Measurements from ENCODE around the gene RFK. TPM values are rescaled to one million over a fixed set of nuclear protein-coding genes. Genes with fewer than 3 reads are reported as not detected.

Gene RFK
- total RNA-seq, 1 experiment from 2014 or later = 35.3 TPM

DNA sequence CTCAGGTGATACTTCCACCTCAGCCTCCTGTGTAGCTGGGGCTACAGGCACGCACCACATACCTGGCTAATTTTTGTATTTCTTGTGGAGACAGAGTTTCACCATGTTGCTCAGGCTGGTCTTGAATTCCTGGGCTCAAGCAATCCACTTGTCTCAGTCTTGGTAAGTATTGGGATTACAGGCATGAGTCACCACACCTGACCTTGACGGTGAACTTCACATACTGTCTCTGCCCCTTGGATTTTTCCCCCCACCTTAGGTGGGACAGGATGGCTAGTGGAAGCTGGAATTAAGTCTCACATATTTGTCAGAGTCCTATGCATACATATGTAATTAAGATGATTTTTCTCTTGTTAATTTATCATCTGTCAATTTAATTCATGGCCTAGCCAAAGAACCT is 20.9 kb upstream of the RFK start:
- in situ Hi-C loops (cut with HindIII; ENCODE audit: low pct_unique_long_range_greater_than_20kb, low sequenced_read_pairs) = no loop called here
- no peak for DNase-seq (ENCODE audit: low read depth)

DNA sequence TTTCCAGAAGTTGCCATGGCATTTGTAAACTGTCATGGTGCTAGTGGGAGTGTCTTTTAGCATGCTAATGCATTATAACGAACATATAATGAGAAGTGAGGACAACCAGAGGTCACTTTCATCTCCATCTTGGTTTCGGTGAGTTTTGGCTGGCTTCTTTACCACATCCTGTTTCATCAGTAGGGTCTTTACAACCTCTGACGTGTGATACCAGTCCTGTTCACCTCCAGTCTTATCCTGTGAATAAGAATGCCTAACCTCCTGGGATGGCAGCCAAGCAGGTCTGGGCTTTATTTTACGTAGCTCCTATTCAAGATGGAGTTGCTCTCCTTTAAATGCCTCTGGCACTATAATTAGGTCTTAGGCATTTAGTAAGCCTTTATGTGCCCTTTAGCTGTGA is 20.4 kb upstream of the RFK start:
- DNase-seq (ENCODE audit: low read depth) = no peak
- in situ Hi-C loops (cut with HindIII; ENCODE audit: low pct_unique_long_range_greater_than_20kb, low sequenced_read_pairs) = no loop called here

DNA sequence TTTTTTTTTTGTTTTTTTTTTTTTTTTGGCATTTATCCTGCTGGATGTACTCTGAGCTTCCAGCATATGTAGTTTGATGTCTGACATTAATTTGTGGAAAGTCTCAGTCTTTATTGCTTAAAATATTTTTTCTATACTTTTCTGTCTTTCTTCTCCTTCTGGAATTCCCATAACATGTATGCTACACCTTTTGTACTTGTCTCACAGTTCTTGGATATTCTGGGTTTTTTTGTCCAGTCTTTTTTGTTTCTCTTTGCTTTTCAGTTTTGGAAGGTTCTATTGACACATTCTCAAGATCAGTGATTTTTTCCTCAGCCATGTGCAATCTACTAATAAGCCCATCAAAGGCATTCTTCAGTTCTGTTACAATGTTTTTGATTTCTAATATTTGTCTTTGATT is 19.4 kb upstream of the RFK start:
- DNase-seq (ENCODE audit: low read depth) = no peak
- in situ Hi-C loops (cut with HindIII; ENCODE audit: low pct_unique_long_range_greater_than_20kb, low sequenced_read_pairs) = no loop called here

DNA sequence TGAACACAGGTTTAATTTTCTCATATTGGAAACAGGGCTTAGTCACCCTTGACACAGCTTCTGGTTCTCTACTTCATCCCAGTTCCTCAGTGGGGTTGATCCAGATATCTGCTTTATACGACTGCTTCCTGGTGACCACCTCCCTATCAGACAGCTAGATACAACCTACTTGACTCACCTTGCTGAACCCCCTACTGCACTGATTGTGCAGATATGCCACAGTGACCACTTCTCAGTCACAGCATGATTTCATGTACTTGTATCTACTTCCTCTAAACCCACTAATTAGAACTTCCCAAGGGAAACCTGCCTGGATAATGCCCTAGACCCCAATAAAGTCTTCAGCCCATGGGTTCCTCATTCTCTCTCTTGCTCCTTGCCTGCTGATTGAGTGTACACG is 18.4 kb upstream of the RFK start:
- DNase-seq (ENCODE audit: low read depth) = no peak
- in situ Hi-C loops (cut with HindIII; ENCODE audit: low pct_unique_long_range_greater_than_20kb, low sequenced_read_pairs) = no loop called here

DNA sequence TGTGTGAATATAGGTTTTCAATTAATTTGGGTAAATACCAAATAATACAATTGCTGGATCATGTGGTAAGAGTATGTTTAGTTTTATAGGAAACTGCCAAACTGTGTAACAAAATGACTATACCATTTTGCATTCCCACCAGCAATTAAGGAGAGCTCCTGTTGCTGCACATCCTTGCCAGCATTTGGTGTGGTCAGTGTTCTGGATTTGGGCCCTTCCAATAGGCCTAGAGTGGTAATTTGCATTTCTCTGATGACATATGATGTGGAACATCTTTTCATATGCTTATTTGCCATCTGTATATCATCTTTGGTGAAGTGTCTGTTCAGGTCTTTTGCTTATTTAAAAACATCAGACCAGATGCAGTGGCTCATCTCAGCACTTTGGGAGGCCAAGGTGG is 11.6 kb upstream of the RFK start:
- no peak for DNase-seq (ENCODE audit: low read depth)
- in situ Hi-C loops (cut with HindIII; ENCODE audit: low pct_unique_long_range_greater_than_20kb, low sequenced_read_pairs) = no loop called here

DNA sequence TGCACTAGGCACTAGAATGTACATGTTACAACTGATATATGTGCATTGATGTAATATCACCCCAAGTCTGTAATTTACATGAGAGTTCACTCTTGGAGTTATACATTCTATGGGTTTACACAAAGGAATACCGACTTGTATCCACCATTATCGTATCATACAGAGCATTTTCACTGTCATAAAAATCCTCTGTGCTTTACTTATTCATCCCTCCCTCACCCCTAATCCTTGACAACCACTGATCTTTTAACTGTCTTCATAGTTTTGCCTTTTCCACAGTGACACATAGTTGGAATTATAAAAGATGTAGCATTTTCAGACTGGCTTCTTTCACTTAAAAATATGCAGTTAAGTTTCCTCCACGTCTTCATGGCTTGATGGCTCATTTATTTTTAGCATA is 11.1 kb upstream of the RFK start:
- in situ Hi-C loops (cut with HindIII; ENCODE audit: low pct_unique_long_range_greater_than_20kb, low sequenced_read_pairs) = no loop called here
- DNase-seq (ENCODE audit: low read depth) = no peak

DNA sequence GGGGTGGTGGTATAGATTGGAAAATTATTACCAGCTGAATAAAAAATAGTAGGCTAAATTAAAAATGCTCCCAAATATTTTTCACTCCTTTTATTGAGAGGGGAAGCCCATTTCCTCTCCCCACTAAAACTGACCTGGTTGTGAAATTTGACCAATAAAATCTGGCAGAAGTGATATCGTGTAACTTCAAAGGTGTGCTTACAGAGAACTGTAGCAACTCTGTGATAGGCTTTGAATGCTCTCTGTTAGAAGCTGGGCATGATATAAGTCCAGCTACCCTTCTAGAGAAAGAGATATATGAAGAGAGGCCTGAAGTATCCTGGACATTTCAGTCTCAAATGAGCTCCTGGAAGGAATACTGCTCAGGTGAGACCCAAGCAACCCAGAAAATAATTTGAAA is 10.2 kb upstream of the RFK start:
- in situ Hi-C loops (cut with HindIII; ENCODE audit: low pct_unique_long_range_greater_than_20kb, low sequenced_read_pairs) = no loop called here
- DNase-seq (ENCODE audit: low read depth) = no peak

DNA sequence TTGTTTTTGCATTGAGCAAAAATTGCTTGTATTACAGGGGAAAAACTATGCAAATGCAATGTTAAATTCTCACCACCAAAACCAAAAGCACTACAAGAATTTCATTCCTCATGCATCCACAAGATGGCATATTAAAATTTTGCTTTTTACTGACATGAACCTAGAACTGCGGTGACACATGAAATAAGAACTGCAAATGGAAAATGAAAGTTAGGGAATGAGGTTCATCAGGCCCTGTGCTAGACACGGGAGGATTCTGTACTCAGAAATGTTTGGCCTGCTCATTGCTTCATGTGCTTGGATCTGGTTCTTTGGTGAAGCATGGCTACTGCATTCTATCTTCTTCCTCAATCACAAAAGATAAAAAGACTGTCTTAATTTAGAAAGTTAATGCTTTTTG is 9.1 kb upstream of the RFK start:
- DNase-seq (ENCODE audit: low read depth) = peak; percentile 49
- in situ Hi-C loops (cut with HindIII; ENCODE audit: low pct_unique_long_range_greater_than_20kb, low sequenced_read_pairs) = no loop called here

DNA sequence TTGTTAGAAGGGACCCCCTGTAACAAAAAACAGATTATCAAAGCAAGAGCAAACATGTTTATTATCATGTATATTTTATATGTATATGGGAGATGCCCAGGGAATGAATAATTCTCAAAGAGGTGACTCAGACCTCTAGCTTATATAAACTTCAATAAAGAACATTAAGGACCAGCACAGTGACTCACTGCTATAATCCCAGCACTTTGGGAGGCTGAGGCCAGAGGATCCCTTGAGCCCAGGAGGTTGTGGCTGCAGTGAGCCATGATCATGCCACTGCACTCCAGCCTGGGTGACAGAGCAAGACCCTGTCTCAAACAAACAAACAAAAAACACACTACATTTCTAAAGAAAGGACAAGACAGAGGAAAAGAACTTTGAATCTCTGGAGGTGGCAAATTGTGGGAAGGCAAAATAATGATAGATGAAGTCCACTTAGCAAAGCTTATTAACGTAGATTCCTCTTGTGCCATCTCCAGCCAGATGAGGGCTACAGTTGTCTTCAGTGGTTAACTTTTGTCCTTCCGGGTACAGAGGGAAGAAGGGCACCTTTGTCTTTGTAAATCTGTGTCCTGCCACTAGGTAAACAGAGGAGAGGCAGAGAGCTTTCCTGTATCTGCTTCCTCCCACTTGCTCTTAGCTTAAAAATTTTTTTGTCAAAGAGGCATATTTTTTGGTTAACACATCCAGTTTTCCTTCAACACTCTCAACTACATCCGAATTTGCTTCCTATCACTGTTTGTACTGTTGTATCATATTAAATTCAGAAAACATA is 7.5 kb upstream of the RFK start:
- in situ Hi-C loops (cut with HindIII; ENCODE audit: low pct_unique_long_range_greater_than_20kb, low sequenced_read_pairs) = no loop called here
- no peak for DNase-seq (ENCODE audit: low read depth)

DNA sequence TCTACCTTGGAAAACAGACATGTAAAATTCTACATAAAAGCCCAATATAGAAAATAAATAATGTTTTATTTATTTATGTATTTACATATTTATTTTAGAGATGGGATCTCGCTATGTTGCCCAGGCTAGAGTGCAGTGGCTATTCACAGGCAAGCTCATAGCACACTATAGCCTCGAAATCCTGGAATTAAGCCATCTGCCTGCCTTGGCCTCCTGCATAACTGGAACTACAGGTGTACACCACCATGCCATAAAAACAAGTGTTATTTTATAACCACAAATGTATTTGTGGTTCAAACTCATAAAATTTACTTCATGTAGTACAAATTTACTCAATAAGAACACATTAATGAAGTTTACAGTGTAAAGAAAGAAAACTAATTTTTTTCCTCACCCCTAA is 7.0 kb upstream of the RFK start:
- no peak for DNase-seq (ENCODE audit: low read depth)
- in situ Hi-C loops (cut with HindIII; ENCODE audit: low pct_unique_long_range_greater_than_20kb, low sequenced_read_pairs) = no loop called here

DNA sequence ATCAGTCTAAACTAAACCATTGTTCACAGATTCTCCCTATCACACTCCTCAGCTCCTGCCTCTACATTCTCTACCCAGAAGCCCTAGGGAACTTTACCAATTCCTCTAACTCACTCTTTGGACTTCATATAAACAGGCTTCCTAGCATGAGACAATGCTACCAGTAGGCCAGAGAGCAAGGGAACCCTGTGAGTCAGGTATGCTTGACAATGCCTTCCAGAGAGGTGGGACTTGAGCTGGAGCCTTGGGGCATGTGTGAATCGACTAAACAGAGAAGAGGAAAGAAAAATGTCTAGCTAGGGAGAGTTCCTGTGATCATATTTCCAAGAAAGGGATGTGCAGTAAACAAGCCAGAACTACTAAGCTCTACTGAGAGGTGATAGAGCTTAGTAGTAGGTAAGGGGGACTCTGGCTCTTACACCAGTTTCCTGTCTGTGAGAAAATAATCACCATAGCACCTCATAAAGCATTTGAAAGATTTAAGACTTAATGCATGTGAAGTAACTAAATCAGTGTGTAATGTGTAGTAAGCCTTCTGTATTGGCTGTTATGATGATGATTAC is 6.4 kb upstream of the RFK start:
- peak; percentile 15 for DNase-seq (ENCODE audit: low read depth)
- in situ Hi-C loops (cut with HindIII; ENCODE audit: low pct_unique_long_range_greater_than_20kb, low sequenced_read_pairs) = no loop called here

DNA sequence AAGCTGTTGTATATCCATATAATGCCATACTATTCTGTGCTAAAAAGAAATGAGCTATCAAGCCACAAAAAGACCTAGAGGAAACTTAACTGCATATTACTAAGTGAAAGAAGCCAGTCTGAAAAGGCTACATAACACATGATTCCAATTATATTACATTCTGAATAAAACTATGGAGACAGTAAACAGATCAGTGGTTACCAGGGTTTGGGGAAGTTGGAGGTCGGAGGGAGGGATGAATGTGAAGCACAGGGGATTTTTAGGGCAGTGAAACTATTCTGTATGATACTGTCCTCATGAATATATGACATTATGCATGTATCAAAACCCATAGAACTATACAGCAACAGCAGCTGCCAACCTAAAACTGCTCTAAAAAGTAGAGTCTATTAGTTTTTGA is 5.6 kb upstream of the RFK start:
- DNase-seq (ENCODE audit: low read depth) = no peak
- in situ Hi-C loops (cut with HindIII; ENCODE audit: low pct_unique_long_range_greater_than_20kb, low sequenced_read_pairs) = no loop called here

DNA sequence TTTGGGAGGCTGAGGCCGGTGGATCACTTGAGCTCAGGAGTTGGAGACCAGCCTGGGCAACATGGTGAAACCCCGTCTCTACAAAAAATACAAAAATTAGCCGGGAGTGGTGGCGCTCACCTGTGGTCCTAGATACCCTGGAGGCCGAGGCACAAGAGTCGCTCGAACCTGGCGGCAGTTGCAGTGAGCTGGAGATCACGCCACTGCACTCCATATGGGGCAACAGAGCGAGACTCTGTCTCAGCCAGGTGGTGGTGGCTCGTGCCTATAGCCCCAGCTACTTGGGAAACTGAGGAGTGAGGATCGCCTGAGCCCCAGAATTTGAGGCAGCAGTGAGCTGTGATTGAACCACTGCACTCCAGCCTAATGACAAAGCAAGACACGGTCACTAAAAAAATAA is 2.4 kb upstream of the RFK start:
- no peak for DNase-seq (ENCODE audit: low read depth)
- in situ Hi-C loops (cut with HindIII; ENCODE audit: low pct_unique_long_range_greater_than_20kb, low sequenced_read_pairs) = no loop called here

DNA sequence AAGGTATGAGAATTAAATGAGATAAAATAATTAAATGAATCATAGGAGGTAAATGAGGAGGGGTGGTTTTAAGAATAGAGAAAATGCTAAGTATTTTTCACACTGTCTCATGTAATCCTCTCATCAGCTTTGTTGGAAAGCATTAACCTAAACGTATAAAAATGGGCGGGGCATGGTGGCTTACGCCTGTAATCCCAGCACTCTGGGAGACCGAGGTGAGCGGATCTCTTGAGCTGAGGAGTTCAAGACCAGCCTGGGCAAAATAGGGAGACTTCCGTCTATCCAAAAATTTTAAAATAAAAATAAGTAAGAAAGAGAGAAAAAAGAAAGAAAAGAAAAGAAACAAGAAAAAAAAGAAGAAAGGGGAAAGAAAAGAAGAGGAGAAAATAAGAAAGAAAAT is 1.9 kb upstream of the RFK start:
- in situ Hi-C loops (cut with HindIII; ENCODE audit: low pct_unique_long_range_greater_than_20kb, low sequenced_read_pairs) = no loop called here

DNA sequence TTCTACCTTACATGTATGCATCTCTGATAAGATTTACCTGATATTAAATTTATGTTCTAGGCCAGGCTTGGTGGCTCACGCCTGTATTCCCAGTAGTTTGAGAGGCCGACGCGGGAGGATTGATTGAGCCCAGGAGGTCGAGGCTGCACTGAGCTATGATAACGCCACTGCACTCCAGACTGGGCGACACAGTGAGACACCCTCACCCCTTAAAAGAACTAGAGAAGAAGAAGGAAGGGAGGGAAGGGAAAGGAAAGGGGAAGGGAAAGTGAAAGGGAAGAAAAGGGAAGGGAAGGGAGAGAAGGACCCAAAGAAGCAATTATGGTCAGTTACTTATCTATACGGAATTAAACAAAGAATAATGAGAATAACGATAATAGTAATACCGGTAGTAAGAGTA is 1.2 kb upstream of the RFK start:
- no peak for DNase-seq (ENCODE audit: low read depth)
- in situ Hi-C loops (cut with HindIII; ENCODE audit: low pct_unique_long_range_greater_than_20kb, low sequenced_read_pairs) = no loop called here

More for the DNA sequence above, 1.9 kb upstream of the RFK start:
- no peak for DNase-seq (ENCODE audit: low read depth)

DNA sequence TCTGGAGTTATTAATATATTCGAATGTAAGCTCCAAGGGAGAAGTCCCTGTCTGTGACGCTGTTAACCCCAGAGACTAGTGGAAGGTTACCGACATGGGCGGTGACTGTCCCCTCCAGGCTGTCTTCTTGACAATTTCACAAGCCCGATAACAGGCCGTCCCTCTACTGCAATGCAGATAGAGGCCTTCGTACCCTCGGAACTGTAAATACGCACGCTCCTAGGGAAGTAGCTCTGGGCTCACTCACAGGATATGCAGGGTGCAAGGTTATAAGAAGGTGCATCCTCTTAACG is 680 bp upstream of the RFK start:
- no peak for DNase-seq (ENCODE audit: low read depth)
- in situ Hi-C loops (cut with HindIII; ENCODE audit: low pct_unique_long_range_greater_than_20kb, low sequenced_read_pairs) = no loop called here

DNA sequence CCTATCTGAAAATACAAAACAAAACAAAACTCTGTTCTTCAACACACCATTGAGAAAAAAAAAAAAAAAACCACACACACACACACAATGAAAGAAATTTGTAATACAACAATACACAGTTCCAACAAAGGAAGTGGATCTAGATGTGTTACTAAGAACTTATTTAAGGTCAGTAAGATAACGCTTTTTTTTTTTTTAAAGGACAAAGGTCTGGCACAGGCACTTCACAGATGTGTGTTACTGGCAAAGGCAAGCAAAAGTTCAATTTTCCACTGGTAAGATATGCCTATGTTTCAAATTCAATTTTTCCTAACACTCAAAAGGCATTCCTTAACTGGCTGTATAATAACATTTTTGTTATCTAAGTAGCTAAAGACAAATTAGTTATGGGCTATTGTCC is 3.6 kb downstream of the RFK start:
- in situ Hi-C loops (cut with HindIII; ENCODE audit: low pct_unique_long_range_greater_than_20kb, low sequenced_read_pairs) = no loop called here
- DNase-seq (ENCODE audit: low read depth) = no peak

DNA sequence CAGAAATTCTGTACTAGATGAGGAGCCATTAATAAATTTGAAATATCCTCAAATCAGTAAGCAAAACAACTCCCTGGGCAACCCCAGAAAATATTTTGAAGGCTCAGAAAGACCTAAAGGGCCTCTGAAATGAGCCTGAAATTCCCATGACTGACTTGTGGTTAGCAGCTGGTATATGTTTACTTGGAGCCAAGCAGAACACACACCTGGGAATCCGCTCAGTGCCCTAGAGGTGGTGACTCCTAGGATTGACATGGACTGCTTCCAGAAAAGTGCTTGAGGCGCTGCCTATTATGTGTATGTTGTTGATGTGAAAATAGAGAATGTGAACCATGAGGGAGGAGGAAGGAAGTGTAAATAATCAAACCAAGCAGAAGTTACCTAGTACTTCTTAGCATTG is 14.7 kb downstream of the RFK start:
- DNase-seq (ENCODE audit: low read depth) = peak; percentile 31
- in situ Hi-C loops (cut with HindIII; ENCODE audit: low pct_unique_long_range_greater_than_20kb, low sequenced_read_pairs) = no loop called here

DNA sequence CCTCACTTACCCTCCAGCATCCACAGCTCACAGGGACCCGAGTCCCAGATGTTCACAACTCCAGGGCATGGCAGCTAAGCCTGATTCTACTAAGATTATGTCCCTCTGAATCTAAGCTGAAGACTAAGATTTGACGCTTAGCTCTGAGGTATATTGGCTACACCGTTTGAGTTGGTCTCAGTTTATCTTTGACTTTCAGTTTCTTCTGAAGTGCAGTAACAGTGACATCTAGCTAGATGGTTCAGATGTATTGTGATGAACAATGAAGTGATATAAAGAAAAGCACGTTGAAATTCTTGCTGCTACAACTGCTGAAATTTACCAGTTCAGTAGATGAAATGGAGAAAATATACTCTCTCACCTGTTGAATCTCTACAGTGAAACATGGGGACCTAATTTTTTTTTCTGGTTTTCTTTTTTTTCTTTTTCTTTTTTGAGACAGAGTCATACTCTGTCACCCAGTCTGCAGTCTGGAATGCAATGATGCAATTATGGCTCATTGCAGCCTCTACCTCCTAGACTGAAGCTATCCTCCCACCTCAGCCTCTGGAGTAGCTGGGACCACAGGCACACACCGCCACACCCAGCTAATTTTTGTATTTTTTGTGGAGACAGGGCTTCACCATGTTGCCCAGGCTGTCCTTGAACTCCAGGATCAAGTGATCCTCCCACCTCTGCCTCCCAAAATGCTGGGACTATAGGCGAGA is 15.7 kb downstream of the RFK start:
- in situ Hi-C loops (cut with HindIII; ENCODE audit: low pct_unique_long_range_greater_than_20kb, low sequenced_read_pairs) = no loop called here
- DNase-seq (ENCODE audit: low read depth) = no peak

DNA sequence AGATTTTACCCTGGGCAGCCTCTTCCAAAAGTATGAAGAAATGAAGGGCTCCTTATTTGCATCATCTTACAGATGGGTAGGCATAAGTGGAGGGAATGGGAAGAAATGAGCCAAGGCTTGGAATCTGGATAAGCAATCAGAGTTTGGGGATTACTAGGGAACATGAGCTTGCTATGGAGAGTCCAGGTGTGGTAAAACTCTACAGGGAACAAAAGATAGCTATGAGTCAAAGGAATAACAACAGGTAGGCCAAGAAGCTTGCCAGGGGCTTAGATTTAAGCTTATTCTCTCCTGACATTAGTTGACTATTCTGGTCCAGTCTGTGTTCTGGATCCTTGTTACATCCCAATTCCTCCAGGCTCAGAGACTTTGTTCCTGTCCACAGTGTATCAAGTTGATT is 16.4 kb downstream of the RFK start:
- in situ Hi-C loops (cut with HindIII; ENCODE audit: low pct_unique_long_range_greater_than_20kb, low sequenced_read_pairs) = no loop called here
- DNase-seq (ENCODE audit: low read depth) = no peak

Data from Caki2 (cell line).